Stomach (tissue), 9 donors: Measurements from ENCODE around the gene GCKR. TPM values are rescaled to one million over a fixed set of nuclear protein-coding genes. Genes with fewer than 3 reads are reported as not detected.

Experiments used
- DNase-seq, 2 donors: peaks; one replicate each; pipeline versions ENCODE4 v3.0.0 to v3.0.0-alpha.2; 2013 to 2019
- H3K27ac ChIP-seq, 5 donors: fragments of 200-600 bp in 4 of 5; sonication (generic) in 4 of 5; one replicate each; pipeline ENCODE4 v1.5.1; 2013 to 2019; ENCODE audit warnings: mild to moderate bottlenecking in 1 of 5, moderate library complexity in 1 of 5
- H3K27me3 ChIP-seq, 3 donors: fragments of 200-600 bp; sonication (generic); one replicate each; pipeline ENCODE4 v1.5.1; 2017 to 2019; ENCODE audit warnings: mixed run types in 1 of 3
- H3K36me3 ChIP-seq, 4 donors: fragments of 200-600 bp; sonication (generic); 1 replicate in 3 of 4; 2 replicates in 1 of 4; pipeline ENCODE4 v1.5.1; 2016 to 2019
- H3K4me1 ChIP-seq, 4 donors: fragments of 200-600 bp; sonication (generic); one replicate each; pipeline ENCODE4 v1.5.1; 2016 to 2019
- H3K4me3 ChIP-seq, 4 donors: fragments of 200-600 bp; sonication (generic) in 3 of 4; one replicate each; pipeline ENCODE4 v1.5.1; 2016 to 2019; ENCODE audit warnings: mild to moderate bottlenecking in 1 of 4
- H3K9me3 ChIP-seq, 4 donors: fragments of 200-600 bp; sonication (generic); one replicate each; pipeline ENCODE4 v1.5.1; 2016 to 2019
- EP300 ChIP-seq: sonication (generic); formaldehyde crosslinking; IDR thresholded peaks from one replicate; pipeline ENCODE4 v1.6.1; 2017; ENCODE audit warnings: antibody characterized with exemption
- POLR2A ChIP-seq, 4 donors: fragments of 450-650 bp; IDR thresholded peaks; one replicate each; pipeline ENCODE4 v1.6.1; 2016; ENCODE audit warnings: antibody characterized with exemption in 4 of 4, control low read depth in 2 of 4, mild to moderate bottlenecking in 1 of 4, moderate library complexity in 1 of 4
- POLR2AphosphoS5 ChIP-seq, 3 donors: sonication (generic); formaldehyde crosslinking; IDR thresholded peaks; one replicate each; pipeline ENCODE4 v1.6.1; 2016; ENCODE audit warnings: antibody characterized with exemption in 3 of 3
- WGBS, 5 donors: extraction: QIAGEN DNeasy Blood & Tissue Kit in 3 of 5; methylation state at CpG; one replicate each; pipeline versions ENCODE4 v1.1.5 to v1.1.7; 2013 to 2018; 5-methylcytosine and 5-hydroxymethylcytosine counted together
- intact Hi-C: fragments of 100-400 bp; cut with DNase I; formaldehyde crosslinking; loops from one replicate; pipeline ENCODE4 v1.15.1; 2023; ENCODE audit warnings: low total_unique reads
- polyA plus RNA-seq, 3 donors: library from polyadenylated mRNA; stranded (reverse); fragments of 200-250 nt; gene quantifications; one replicate each; pipeline ENCODE4 v1.2.3, GENCODE V29; 2013
- total RNA-seq, 5 donors: library from RNA; depleted of rRNA; stranded (reverse); fragments of >200 nt; gene quantifications; one replicate each; pipeline versions ENCODE4 v1.1.0 to v1.2.3, GENCODE V29; 2014 to 2016
- TF ChIP-seq, protein P1 (sequence below), 7 experiments: fragments of 450-650 bp in 4 of 7; fragments of 200-600 bp in 3 of 7; sonication (generic) in 3 of 7; IDR thresholded peaks; one replicate each; pipeline ENCODE4 v1.5.1; 2016 to 2019; ENCODE audit warnings: antibody characterized with exemption in 7 of 7, control low read depth in 2 of 7, mild to moderate bottlenecking in 1 of 7
- donor health status: healthy with polysubstance abuse.
- donor health status: Bipolar disorder and iron deficiency.
- donor health status: healthy.

The GCKR gene
- total and polyA plus RNA-seq, 8 donors: 1.2 to 45.5 (median 13.4) TPM; not detected in 1

DNA sequence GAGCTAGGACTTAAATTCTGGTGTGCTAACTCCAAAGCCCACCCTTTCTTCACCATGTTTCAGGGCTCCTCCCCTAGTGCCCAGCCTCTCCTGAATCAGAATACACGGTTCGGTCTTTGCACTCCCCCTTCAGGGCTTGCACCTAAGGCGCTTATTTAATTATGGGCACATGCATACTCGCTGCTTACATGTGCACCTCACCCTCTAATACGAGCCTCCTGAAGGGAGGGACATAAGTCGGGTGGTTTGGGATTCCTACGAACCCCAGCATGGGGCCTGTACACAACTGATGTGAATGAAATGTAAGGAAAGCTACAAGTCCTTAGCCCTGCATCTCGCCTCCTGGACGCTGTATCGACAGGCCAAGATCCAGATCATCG is 7.5 kb upstream of the GCKR start:
- no peaks in the 10 kb centered on the region for H3K9me3 ChIP-seq
- H3K36me3 ChIP-seq: peaks cover 0 to 23% (median 12%) of the 10 kb centered on the region in 4 donors
- WGBS, 5 donors: 1 to 3% (median 3%) methylated on average over 11 of the region's 11 CpGs
- intact Hi-C loops: no loop called here
- peak overlapping the region; percentile 6 to 87 (median 77) for H3K27ac ChIP-seq
- peak in 1 of 2 donors; percentile 62 for DNase-seq
- peaks cover 6 to 36% (median 25%) of the 10 kb centered on the region in 4 donors for H3K4me1 ChIP-seq
- H3K4me3 ChIP-seq: peak overlapping the region; percentile 55 to 66 (median 58)
- H3K27me3 ChIP-seq: peaks cover 0 to 4% (median 0%) of the 10 kb centered on the region in 3 donors
- no peak for TF ChIP-seq POLR2A (IDR thresholded peaks at IDR 0.05)
- TF ChIP-seq POLR2AphosphoS5 (IDR thresholded peaks at IDR 0.05): no peak
- TF ChIP-seq, protein P1, sequence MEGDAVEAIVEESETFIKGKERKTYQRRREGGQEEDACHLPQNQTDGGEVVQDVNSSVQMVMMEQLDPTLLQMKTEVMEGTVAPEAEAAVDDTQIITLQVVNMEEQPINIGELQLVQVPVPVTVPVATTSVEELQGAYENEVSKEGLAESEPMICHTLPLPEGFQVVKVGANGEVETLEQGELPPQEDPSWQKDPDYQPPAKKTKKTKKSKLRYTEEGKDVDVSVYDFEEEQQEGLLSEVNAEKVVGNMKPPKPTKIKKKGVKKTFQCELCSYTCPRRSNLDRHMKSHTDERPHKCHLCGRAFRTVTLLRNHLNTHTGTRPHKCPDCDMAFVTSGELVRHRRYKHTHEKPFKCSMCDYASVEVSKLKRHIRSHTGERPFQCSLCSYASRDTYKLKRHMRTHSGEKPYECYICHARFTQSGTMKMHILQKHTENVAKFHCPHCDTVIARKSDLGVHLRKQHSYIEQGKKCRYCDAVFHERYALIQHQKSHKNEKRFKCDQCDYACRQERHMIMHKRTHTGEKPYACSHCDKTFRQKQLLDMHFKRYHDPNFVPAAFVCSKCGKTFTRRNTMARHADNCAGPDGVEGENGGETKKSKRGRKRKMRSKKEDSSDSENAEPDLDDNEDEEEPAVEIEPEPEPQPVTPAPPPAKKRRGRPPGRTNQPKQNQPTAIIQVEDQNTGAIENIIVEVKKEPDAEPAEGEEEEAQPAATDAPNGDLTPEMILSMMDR (IDR thresholded peaks at IDR 0.05): no peak
- no peak for TF ChIP-seq EP300

DNA sequence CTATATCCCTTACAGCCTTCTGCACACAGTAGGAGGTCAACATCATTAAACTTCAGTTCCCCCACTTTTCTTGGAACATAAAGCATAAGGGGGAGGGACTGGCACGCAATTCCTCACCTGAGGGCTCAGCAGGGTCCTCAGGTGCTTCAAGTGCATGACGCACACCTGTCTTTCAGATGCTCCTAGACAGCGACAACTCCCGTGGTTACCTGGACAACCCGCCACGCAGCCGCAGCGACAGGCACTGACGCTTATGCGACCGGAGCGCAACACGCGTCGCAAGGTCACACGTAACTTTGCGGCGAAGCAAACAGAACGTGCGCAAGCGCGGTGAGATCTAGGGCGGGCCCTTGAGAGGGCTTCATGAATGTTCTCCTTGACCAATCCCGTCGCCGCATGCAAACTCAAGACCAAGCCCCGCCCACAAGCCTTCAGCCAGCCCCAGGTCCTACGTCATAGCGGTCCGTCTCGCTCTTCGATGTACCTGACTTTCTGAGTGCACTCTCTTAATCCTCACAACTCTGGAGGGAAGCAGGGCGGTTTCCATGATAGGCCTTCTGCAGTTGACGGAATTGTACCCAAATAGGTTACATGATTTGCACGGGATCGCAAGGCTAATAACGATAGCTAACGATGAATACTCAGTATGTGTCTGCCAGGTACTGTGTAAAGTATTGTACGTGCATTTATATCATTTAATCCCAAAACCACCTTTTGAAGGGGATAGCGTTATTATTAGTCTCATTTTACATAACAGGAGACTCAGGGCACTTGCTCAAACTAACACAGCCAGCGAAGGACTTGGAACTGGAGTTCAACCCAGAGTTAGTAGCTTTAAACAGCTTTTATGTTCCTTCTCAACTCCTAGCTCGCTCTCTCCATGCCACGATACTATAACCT is 6.9 kb upstream of the GCKR start, which contains the start of gene IFT172:
TSS of gene IFT172 (minus strand) at position 246 of the 900 bp plus-strand sequence. CDS start at position 156, 90 bp downstream.
- peaks cover 0 to 16% (median 6%) of the 10 kb centered on the region in 4 donors for H3K36me3 ChIP-seq
- peak within 1 kb of the TSS; percentile 21 to 87 (median 77) for H3K27ac ChIP-seq
- peak within 1 kb of the TSS; percentile 55 to 66 (median 58) for H3K4me3 ChIP-seq
- H3K9me3 ChIP-seq: no peaks in the 10 kb centered on the region
- peaks cover 0 to 11% (median 0%) of the 10 kb centered on the region in 3 donors for H3K27me3 ChIP-seq
- H3K4me1 ChIP-seq: peaks cover 6 to 43% (median 31%) of the 10 kb centered on the region in 4 donors
- TF ChIP-seq POLR2AphosphoS5 (IDR thresholded peaks at IDR 0.05) (peak; percentile 92 to 93 (median 93)), EP300 (no peak), POLR2A (IDR thresholded peaks at IDR 0.05) (peak in 2 of 4 donors; percentile 24 to 62)
- TF ChIP-seq, protein P1 (IDR thresholded peaks at IDR 0.05): peak in 1 of 7 experiments; percentile 6
- intact Hi-C loops: no loop called here
- peak; percentile 100 for DNase-seq
- WGBS, 5 donors: 6 to 9% (median 7%) methylated on average over 41 to 43 of the region's 43 CpGs

DNA sequence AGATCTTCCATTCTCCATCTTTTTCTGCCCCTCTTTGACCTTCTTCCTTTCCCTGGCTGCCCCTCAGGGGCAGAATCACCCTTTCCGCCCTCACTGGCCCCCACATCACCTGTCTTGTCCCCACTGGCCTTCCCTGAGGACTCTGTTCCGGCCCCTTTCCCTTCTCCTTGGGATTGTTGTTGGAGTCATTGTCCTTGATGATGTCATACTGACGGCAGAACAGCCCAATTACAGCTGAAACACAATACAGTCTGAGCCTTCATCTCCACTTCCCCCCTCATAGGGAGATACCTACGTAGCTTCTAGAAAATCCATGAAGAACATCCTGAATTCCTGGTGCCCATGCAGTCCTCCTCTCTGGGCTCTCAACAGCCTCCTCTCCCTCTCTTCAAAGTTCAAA is 4.1 kb upstream of the GCKR start:
- intact Hi-C loops: no loop called here
- peaks cover 6 to 52% (median 44%) of the 10 kb centered on the region in 4 donors for H3K4me1 ChIP-seq

DNA sequence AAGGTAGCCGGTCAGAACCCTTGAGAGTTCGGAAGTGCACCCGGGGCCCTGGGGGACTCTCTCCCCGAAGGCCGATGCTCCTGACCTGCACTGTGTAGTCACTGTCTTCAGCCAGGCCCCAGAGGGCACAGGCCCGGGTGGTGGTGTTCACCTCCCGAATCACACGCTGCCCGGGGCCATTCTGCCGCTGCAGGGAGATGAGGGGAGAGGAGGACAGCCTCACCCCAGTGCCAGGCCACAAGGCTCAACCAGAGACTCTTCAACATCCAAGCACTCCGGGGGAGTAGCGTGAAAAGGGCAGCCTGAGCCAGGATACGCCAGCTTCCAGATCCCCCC is 2.7 kb upstream of the GCKR start:
- TF ChIP-seq POLR2AphosphoS5 (IDR thresholded peaks at IDR 0.05) (no peak), POLR2A (IDR thresholded peaks at IDR 0.05) (no peak), EP300 (no peak)
- TF ChIP-seq, protein P1 (IDR thresholded peaks at IDR 0.05): no peak
- H3K27ac ChIP-seq: peak overlapping the region in 2 of 5 donors; percentile 47 to 80
- peaks cover 2 to 38% (median 37%) of the 10 kb centered on the region in 4 donors for H3K4me1 ChIP-seq
- H3K27me3 ChIP-seq: peaks cover 0 to 23% (median 3%) of the 10 kb centered on the region in 3 donors
- H3K9me3 ChIP-seq: no peaks in the 10 kb centered on the region
- WGBS, 5 donors: 87 to 95% (median 93%) methylated on average over 8 to 13 of the region's 13 CpGs
- intact Hi-C loops: no loop called here
- H3K4me3 ChIP-seq: peak overlapping the region in 2 of 4 donors; percentile 60 to 74
- H3K36me3 ChIP-seq: peaks cover 0 to 7% (median 0%) of the 10 kb centered on the region in 4 donors
- DNase-seq: no peak

More for the DNA sequence above, 4.1 kb upstream of the GCKR start:
- Histone ChIP-seq H3K9me3 (no peaks in the 10 kb centered on the region), H3K27ac (no peak overlapping the region), H3K36me3 (peaks cover 0 to 7% (median 0%) of the 10 kb centered on the region in 4 donors), H3K4me3 (no peak overlapping the region), H3K27me3 (peaks cover 0 to 23% (median 3%) of the 10 kb centered on the region in 3 donors)
- no peak for DNase-seq
- TF ChIP-seq, protein P1 (IDR thresholded peaks at IDR 0.05): no peak
- TF ChIP-seq POLR2A (IDR thresholded peaks at IDR 0.05): no peak
- no peak for TF ChIP-seq POLR2AphosphoS5 (IDR thresholded peaks at IDR 0.05)
- no peak for TF ChIP-seq EP300
- 90 to 92% (median 90%) methylated on average over 4 of the region's 4 CpGs for WGBS, 5 donors
